RCC 7860 (cell line): Measurements from ENCODE around the gene MCTP2.

Experiments
- DNase-seq: peaks from one replicate; pipeline ENCODE4 v3.0.0-alpha.2; 2015; ENCODE audit warnings: low spot score
- FAIRE-seq: peaks from 2 replicates; lab custom pipeline; 2012; peaks lifted over from hg19 to GRCh38; lab: Jason Lieb, UNC

The MCTP2 gene

DNA sequence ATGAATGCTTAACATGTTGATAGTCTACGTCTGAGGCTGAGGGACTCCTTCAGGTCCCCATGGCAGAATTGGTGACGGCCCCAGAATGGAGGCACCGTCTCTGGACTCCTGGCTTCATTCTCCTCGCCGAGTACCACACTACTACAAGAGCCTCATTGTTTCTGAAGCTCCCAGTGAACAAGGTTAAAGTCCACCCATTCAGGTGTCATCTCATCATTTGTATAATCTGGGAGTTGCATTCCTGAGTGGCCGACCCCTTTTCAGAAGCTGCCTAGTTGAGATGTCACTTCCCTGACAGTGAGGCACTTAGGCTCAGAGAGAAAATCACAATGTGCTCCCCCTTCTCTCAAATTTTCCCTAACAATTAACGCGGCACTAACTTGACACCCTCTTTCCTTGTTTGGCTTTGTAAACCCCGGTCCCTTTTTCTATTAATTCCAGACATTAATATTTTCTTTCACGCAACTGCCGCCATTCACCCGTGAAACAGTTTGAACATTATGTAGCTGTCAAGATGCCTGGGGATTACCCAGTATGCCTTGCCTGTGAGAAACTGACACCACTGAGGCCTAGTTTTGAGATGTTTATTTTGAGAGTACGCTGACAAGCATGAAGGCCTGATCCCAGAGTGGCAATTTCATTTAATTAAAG lies 105.6 kb downstream of the MCTP2 start:
- no peak for DNase-seq

DNA sequence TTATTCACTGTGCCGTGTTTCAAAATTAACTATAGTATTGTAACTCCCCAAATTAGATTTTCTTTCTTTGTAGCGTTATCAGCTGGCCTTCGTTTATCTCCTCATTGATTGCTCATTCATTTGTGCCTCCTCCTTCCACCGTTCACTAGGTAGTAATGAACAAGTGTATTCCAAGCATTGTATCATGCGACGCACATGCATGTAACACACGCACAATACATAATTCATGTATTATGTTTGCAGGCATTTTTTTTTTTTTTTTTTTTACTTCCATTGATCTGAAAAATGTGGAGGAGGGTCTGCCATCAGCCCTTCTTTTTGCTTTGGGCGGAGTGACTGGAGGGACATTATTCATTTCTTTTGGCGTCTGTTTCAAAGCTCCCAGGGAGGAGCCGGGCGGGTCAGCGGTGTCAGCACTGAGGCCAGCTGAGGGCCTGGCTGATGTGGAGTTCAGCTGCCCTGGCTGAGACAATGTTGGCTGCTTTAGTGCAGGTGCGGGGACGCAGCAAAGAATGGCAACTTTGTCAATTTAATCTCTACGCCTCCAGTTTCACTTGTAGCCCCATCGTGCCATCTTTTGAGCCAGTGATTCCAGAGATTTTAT lies 107.0 kb downstream of the MCTP2 start:
- DNase-seq (no peak), FAIRE-seq (no peak)

More for the DNA sequence above, 105.6 kb downstream of the MCTP2 start:
- no peak for FAIRE-seq

DNA sequence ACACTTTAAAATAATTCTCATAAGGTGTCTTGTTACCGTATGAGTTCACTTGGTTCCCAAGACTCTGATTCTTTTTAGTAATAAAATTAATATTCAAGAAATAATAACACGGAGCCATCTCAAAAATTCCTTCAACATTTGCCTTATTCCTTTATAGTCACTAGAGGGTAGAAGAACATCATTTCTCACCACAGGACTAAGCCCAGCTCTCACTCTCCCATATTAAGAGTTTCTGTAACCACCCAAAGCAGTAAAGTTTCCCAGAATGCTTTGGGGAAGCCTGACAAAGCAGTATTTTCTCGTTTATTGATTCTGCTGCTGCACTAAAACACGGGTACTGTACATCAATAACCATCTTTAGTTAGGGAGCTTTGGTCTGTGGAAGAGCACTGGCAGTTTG lies 114.9 kb downstream of the MCTP2 start:
- FAIRE-seq (no peak), DNase-seq (no peak)

DNA sequence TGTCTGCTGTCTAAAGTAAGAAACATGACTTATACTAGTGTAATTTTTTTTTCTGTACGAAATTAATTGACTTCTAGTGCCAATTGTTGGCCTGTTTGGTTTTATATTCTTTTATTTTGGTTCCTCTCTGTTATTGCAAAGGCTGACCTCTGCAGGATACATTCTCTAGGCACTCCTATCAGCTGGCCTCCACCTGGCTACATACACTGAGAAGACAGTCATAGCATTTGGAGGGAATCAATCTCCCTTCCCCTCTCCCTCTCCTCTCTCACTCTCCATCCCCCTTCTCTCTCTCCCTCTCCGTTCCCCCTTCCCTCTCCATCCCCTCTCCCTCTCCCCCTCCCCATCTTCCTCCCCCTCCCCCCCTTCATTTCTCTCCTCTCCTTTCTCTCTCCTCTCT lies 116.7 kb downstream of the MCTP2 start:
- no peak for DNase-seq
- FAIRE-seq, result no peak

DNA sequence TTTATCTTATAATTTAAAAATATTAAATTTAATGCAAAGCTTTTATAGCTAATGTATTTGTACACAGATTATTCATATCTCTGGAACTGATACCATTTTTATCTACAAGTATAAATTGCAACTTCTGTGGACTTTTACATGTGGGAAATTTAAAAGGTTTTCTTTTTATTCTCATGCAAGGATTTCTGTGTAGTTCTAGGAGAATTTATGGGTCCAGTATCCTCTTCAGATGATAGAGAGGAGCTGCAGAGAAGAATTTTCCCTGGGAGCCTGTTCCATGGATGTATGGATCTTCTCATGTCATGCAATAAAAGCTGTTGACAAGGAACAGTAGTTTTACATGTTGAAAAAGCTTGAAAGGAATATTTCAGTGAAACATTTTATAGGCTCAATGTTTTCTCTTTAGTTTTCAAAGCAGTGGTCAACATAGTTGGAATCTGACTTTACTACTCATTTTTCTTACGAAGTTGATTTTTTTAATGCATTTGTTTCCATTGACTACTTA lies 119.7 kb downstream of the MCTP2 start:
- FAIRE-seq (no peak), DNase-seq (no peak)

DNA sequence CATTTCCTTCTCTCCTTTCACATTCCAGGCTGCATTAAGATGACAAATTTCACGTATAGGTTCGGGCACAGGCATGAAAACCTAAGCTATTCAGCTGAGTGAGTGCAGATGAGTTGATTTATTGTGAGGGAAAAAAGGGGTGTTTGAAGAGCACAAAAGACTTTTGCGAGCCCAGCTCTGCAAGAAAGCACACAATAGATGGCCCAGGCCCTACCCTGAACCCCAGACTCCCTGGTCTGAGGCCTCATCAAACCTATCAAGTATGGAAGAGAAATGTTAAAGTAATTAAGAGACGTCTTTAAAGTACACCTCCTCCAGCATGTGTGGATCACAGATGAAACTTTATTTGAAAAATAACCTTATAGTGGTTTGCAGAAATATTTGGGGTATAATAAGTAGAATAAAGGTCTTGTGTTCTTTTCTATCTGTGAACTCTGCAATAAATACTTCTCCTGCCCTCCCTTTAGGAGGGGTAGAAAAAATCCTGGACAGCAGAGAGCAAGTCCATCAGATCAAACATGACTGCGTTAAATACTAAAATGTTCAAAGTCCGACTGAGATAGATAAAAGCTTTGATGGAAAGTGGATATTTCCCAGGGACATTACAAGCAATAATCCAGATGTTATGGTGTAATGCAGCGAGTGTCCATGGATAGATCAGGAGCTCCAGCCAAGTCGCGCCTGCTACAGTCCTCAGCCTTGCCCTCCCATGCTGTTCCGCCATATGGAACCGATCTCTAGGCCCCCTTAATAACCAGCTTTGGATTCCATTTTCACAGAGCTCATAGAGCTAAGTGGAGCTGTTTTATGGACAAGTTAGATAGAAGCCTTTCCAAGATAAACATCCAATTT lies 121.5 kb downstream of the MCTP2 start:
- FAIRE-seq, result no peak
- no peak for DNase-seq

DNA sequence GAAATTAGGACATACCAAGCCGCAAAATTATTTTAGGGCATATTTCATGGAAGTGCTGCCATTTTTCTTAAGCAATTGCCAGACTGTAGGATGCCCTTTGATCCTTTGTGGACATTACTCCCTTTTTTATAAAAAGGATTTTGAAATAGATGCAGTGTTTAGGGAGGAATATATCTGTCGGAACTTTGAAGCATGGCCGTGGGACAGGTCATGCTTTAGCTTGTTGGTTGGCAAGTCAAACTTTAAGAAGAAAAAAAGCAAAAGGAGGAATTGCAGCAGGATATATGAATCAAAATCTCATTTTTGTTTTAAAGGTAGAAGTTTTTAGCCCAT lies 122.1 kb downstream of the MCTP2 start:
- FAIRE-seq (no peak), DNase-seq (no peak)

DNA sequence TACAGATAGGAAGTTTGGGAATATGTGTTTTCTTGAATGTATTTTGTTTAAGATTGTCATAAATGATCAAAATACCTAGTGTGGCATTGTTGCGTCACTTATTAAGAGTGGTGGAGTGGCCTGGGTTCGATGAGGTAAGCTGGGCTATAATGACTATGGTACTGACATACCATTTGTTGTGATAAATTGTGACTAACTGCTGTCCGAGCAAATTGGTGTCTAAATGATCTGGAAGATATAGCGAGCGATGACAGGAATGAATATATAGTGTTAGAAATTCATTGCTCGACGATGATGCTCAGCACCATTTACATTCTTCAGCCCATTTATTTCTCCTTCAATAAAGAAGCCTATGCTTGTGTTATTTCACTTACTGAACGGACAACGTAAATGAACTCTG lies 123.3 kb downstream of the MCTP2 start:
- FAIRE-seq (no peak), DNase-seq (no peak)

DNA sequence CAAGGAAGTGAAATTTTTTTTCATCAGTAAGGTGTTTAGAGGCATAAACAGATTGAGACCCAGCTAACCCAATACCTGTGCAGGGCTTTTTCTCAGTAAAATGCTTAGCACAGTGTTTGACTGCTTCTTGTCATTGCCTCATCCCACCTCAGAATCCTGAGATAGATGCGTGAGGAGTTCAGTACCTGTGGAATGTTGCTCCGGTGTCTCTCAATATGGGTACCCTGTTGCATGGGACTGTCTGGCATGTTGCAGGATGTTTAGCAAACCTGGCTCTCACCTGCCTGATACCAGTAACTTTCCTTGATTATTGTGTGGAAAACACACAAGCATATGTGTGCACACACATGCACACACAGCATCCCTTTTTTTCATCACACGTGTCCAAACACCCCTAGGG lies 128.4 kb downstream of the MCTP2 start:
- FAIRE-seq, result no peak
- DNase-seq, result no peak

DNA sequence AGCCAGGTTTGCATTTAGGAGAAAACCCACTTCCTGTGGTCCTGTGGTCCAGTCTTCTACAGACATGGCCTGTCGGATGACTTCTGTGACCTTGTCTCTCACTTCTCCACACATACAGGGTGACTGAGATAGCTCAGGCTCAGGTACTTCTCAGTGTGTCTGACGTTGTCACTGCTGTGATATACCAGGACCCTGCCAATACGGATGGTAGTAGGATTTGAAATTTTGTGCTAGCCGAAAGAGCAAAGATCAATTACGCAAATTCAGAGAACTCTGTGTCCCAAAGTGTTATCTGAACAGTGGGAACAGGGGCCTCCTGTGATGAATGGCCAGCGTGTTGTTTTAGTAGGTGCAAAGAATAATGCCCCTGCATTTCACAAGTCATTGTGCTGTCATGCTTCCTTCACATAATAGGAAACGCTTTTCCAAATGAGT lies 128.9 kb downstream of the MCTP2 start:
- FAIRE-seq (no peak), DNase-seq (no peak)

DNA sequence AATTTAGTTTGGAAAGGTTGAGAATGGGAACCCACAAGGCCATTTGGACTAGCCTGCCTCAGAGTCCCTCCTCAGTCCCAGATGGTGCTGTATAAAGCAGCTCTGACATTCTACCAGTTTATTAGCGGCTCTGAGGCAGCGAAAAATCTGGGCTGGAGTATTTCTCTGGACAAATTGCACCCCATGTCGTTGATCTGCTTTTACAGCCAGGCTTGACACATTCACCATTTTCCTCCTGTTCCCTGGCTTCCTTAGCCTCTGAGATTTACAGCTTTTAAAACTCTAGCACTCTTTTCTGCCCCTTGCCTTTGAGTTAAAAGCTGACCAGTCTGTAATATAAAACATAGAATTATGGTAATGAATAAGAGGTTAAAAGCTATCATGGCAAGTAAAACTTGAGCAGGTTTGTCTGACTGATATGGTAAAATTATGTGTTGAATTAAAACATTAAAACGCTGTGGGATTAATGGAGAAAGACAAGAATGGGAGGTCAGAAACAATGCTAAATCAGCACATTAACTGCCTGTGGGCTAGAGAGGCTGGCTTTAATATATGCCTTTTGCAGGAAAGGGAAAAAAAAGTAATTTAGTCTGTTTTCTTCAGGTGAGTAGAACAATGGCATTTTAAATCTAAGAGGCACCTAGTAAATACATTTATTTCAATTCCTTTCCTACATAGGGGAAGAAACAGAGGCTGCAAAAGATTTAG lies 131.2 kb downstream of the MCTP2 start:
- DNase-seq (no peak), FAIRE-seq (no peak)

DNA sequence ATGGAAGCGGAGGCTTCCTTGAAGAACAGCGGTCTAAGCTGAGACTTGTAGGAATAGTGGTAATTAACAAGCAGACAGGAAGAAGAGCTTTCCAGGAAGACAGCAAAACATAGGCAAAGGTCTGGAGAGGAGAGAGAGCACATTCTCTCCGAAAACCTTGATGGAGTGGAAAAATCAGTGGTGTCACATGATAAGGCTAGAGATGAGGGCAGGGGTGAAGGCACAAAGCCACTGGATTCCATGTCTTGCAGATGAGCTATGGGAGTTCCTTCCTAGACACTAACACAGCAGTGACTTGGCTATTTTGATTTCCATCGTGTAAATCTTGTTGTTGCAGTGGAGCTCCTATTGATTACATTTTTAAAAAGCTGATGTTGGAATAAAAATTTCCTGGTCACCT lies 132.0 kb downstream of the MCTP2 start:
- DNase-seq (no peak), FAIRE-seq (no peak)

DNA sequence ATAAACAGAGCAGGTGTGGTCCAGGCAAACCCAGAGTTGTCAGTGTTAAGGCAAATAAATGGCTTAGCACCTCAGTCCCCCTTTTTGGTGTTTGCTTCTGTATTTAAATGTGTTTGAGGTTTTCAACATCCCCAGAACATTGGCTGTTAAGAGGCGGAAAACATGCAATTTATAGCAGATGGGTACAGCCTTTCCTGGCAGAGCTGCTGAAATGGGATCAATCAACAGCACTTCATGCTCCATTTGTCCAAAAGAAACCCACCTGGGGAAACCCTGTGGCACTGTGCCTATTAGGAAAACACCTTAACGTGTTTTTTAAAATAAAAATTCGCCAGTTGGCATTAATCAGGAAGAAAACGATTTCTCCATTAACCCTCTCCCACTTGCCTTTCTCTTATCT lies 135.4 kb downstream of the MCTP2 start:
- DNase-seq (no peak), FAIRE-seq (no peak)

DNA sequence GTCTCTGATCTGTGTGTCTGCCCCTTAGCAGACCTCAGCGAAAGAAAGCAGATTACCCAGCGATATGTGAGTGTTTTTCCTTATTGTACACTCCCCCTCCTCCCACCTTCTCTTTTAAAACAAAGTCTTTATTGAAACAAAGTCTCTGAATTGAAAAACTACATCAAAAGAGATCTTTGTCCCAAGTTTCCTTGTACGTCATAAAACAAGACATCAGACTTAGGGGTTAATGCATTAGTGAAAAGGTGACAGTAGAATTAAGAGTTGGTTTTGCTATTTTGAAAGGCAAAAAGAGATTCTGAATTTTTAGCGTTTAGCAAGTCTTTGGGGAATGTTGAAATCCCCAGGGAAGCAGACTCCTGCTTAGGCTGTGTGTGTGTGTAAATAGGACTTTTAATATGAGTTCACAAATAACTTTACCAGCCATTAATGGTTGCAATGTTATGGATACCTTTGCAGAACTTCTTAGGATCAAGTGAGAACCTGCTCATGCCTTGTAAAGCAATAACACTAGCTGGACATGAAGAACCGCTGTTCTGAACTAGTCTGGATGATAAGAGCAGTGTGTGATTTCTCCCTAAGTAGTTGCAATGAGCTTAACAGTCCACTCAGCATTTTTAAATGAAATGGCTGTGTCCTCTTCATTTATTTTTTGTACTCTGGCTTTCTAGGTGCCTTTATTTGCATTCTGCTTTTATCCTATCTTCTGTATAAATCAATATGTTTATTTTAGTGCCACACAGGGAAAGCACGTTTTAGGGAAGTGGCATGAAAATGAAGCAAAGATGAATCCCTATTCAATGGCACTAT lies 136.6 kb downstream of the MCTP2 start:
- DNase-seq, result no peak
- FAIRE-seq, result no peak

DNA sequence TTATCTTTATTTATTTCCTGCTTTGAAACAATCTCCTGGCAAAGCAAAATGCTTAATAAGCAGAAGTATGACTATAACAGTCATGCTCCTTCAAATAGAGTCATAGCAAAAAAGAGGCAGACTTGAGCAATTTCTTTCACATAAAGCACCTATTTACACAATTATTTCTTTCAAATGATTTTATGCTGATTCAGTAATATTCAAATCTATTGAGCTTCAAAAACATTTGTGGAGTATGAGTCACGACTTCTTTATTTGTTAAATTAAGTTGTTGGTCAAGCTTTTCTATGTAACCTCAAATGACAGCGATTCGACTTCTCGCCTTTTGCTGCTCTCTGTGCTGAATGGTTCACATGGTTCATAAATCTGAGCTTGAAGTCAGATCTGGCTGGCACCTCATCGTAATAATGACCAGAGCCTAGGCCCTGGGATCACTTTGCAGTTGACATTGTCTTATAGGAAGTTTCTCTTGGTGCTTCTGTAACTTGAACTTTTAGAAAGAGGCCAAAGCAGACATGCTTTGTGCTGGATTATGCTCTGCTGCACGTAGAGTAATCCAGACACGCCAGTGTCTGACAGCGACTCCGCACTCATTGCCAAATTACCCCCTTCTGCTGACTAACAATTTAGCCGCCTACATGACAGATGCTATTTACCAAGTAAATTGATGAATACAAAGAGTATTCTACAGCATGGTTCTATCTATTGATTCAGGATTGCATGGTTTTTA lies 139.0 kb downstream of the MCTP2 start:
- no peak for FAIRE-seq

DNA sequence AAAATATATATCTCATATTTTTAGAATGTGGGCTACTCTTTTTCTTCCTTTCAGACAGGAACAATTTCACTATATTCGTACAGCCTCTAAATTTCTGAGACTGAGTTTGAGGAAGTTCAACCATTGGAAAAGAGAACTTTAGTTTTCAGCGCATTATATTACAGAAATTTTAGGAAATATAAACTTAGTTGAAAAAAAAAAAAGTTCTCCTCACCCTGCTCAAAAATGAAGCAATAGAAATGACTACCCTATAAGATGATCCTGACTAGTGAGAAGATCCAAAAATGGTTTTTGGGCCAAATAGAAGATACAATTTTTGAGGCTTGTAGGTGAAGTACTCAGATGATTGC lies 139.6 kb downstream of the MCTP2 start:
- DNase-seq (no peak), FAIRE-seq (no peak)

More for the DNA sequence above, 139.0 kb downstream of the MCTP2 start:
- DNase-seq, result no peak

DNA sequence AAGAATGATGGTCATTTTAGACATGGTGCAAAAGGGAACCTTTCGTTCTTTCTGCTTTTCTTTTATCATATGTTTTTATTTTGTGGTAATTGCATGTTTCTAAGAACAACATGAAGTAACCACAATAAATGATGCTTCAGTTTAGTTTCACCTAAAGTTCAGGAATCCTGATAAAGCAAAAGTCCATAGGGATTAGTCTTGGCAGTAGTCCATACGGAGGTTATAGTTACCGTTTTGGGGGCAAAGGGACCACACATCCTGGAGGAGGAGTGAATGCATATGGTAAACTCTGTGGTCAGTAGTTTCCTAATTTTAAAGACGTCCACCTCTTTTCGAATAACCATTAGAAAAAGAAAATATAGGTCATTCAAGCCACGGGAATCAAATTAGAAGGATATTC lies 141.5 kb downstream of the MCTP2 start:
- FAIRE-seq (no peak), DNase-seq (no peak)

DNA sequence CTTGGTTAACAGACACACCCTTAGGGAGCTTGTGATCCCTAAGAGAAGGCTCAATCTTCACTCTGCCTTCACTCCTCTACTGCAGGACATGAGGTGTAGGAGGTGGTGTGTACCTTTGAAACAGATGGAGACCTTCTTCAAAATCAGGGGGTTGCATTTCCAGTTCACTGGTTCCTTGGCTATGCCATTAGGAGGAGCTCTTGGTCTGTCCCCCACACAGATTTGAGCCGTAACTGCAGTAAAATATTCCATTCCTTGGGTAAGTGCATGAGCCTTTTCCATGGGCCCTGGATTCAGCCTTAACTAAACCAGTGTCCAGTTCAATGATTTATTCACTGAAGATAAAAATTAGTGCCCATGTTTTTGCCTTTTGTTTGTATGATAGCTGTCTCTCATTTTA lies 144.6 kb downstream of the MCTP2 start:
- FAIRE-seq (no peak), DNase-seq (no peak)

DNA sequence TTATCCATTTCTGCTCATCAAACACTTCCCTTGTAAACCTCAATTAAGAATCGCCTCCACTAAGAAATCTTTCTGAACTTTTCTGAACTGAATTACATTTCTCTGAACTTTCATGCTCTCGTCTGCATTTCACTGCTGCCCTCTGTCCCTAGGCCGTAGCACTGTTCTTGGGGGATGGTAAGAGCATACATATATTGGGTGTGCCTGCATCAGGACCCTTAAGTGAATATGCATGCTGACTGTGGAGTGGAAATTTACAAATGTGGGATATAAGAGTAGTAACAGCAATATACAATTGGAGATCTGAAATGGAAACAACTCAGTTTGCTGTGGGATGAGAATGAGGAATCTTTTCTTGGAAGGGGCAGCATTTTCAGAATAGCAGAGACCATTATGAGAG lies 148.6 kb downstream of the MCTP2 start:
- DNase-seq (no peak), FAIRE-seq (no peak)

DNA sequence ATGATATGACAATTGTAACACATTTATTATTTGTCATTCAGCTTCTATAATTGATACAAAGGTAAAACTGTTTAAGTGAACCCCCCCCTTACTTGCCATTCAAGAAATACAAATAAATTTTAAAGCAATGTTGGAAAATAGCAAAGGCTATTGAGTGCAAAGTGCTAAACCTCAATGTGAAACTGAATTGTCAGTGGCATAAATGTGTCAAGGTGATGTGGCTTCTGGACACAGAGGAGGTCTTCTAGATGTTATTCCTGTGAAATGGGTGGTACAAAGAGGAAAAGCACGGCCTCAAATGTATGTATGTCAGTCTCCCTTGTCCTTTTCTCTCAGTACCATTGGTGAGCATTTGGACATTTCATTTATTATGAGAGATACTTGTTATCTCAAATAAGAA lies 149.4 kb downstream of the MCTP2 start:
- FAIRE-seq (no peak), DNase-seq (no peak)
